Measurements from ENCODE around the gene CRADD. TPM values are rescaled to one million over a fixed set of nuclear protein-coding genes. Genes with fewer than 3 reads are reported as not detected.

The CRADD gene
- total RNA-seq, 6 experiments from 2014 or later, result 17.2 to 65.3 (median 30.8) TPM

GRCh38 chr12:93762059-93762719 is 85.0 kb downstream of the CRADD start:
- Histone ChIP-seq H3K4me1 (peaks cover 0 to 58% (median 25%) of the 10 kb centered on the region in 4 donors), H3K4me3 (no peak overlapping the region), H3K27me3 (no peaks in the 10 kb centered on the region), H3K36me3 (no peaks in the 10 kb centered on the region), H3K9me3 (no peaks in the 10 kb centered on the region), H3K27ac (peak overlapping the region in 1 of 3 donors; percentile 30)
- WGBS (ENCODE audit: insufficient coverage, low coverage, low lambda C conversion rate, missing lambda C conversion rate), result 23% methylated on average over 3 of the region's 3 CpGs
- DNase-seq (no peak), ATAC-seq (peak in 3 of 4 donors; percentile 12 to 24 (median 19))
- intact Hi-C loops (cut with DNase I), result no loop called here
- no peak for TF ChIP-seq CTCF (IDR thresholded peaks at IDR 0.05)
- no peak for TF ChIP-seq POLR2A (IDR thresholded peaks at IDR 0.05)

- TF ChIP-seq CTCF (IDR thresholded peaks at IDR 0.05) (no peak), POLR2A (IDR thresholded peaks at IDR 0.05) (no peak)
These were observed 85.9 kb downstream of the CRADD start for GRCh38 chr12:93762912-93763553.

GRCh38 chr12:93763746-93764147 is 86.6 kb downstream of the CRADD start:
- no peaks in the 10 kb centered on the region for H3K27me3 ChIP-seq
- no peaks in the 10 kb centered on the region for H3K9me3 ChIP-seq
- H3K4me3 ChIP-seq, result no peak overlapping the region
- H3K4me1 ChIP-seq, result peaks cover 0 to 55% (median 24%) of the 10 kb centered on the region in 4 donors
- 92% methylated on average over 3 of the region's 3 CpGs for WGBS (ENCODE audit: insufficient coverage, low coverage, low lambda C conversion rate, missing lambda C conversion rate)
- intact Hi-C loops (cut with DNase I), result no loop called here
- H3K27ac ChIP-seq, result no peak overlapping the region
- TF ChIP-seq CTCF (IDR thresholded peaks at IDR 0.05), result no peak
- TF ChIP-seq POLR2A (IDR thresholded peaks at IDR 0.05), result no peak
- no peaks in the 10 kb centered on the region for H3K36me3 ChIP-seq
- DNase-seq, result no peak
- ATAC-seq, result no peak

More at GRCh38 chr12:93762912-93763553, 85.9 kb downstream of the CRADD start:
- peaks cover 0 to 58% (median 25%) of the 10 kb centered on the region in 4 donors for H3K4me1 ChIP-seq
- WGBS (ENCODE audit: insufficient coverage, low coverage, low lambda C conversion rate, missing lambda C conversion rate), result 83% methylated on average over 3 of the region's 3 CpGs
- no peaks in the 10 kb centered on the region for H3K9me3 ChIP-seq
- no peaks in the 10 kb centered on the region for H3K27me3 ChIP-seq
- intact Hi-C loops (cut with DNase I), result no loop called here
- DNase-seq (no peak), ATAC-seq (no peak)
- no peaks in the 10 kb centered on the region for H3K36me3 ChIP-seq
- peak overlapping the region in 1 of 3 donors; percentile 30 for H3K27ac ChIP-seq
- H3K4me3 ChIP-seq, result no peak overlapping the region

GRCh38 chr12:93766371-93766770 is 89.2 kb downstream of the CRADD start:
- no peak for TF ChIP-seq CTCF (IDR thresholded peaks at IDR 0.05)
- TF ChIP-seq POLR2A (IDR thresholded peaks at IDR 0.05), result no peak
- intact Hi-C loops (cut with DNase I), result no loop called here
- DNase-seq (no peak), ATAC-seq (peak; percentile 81 to 88 (median 86))
- Histone ChIP-seq H3K4me1 (peaks cover 0 to 40% (median 16%) of the 10 kb centered on the region in 4 donors), H3K36me3 (no peaks in the 10 kb centered on the region), H3K27me3 (no peaks in the 10 kb centered on the region), H3K9me3 (no peaks in the 10 kb centered on the region), H3K4me3 (no peak overlapping the region), H3K27ac (peak overlapping the region in 2 of 3 donors; percentile 29 to 63)
- WGBS (ENCODE audit: insufficient coverage, low coverage, low lambda C conversion rate, missing lambda C conversion rate), result 14% methylated on average over 2 of the region's 2 CpGs
